Frontal cortex (tissue), 4 donors: ENCODE data around the gene AFDN. TPM values are rescaled to one million over a fixed set of nuclear protein-coding genes. Genes with fewer than 3 reads are reported as not detected.

Experiments
- DNase-seq, 2 donors: peaks; one replicate each; pipeline ENCODE4 v3.0.0; 2012; ENCODE audit warnings: low spot score in 2 of 2
- FAIRE-seq: peaks from 2 replicates; lab custom pipeline; 2012; peaks lifted over from hg19 to GRCh38; lab: Jason Lieb, UNC
- total RNA-seq: library from RNA; depleted of rRNA; stranded (reverse); fragments of >200 nt; gene quantifications from one replicate; pipeline ENCODE4 v1.2.3, GENCODE V29; 2014
- donor health status: control.
- donor health status: control.
- donor health status: control.

AFDN gene
- total RNA-seq, 1 donor from 2014 or later = 204 TPM

- DNase-seq (no peak), FAIRE-seq (no peak)
Observed at GRCh38 chr6:168005796-168006195, 179.1 kb downstream of the AFDN start.

GRCh38 chr6:168007592-168008338, 181.1 kb downstream of the AFDN start:
- FAIRE-seq (no peak), DNase-seq (no peak)

GRCh38 chr6:168009331-168009730, 182.6 kb downstream of the AFDN start:
- FAIRE-seq = no peak

GRCh38 chr6:168011291-168011690, 184.6 kb downstream of the AFDN start:
- FAIRE-seq = no peak
- DNase-seq = no peak

More at GRCh38 chr6:168009331-168009730, 182.6 kb downstream of the AFDN start:
- DNase-seq = no peak

GRCh38 chr6:168012431-168013249, 185.9 kb downstream of the AFDN start:
- FAIRE-seq = no peak
- no peak for DNase-seq

GRCh38 chr6:168013250-168013915, 186.7 kb downstream of the AFDN start:
- FAIRE-seq (no peak), DNase-seq (no peak)

- FAIRE-seq = no peak
- no peak for DNase-seq
Observed at GRCh38 chr6:168014428-168014827, 187.7 kb downstream of the AFDN start.

- FAIRE-seq (no peak), DNase-seq (no peak)
Observed at GRCh38 chr6:168015009-168015408, 188.3 kb downstream of the AFDN start.

- FAIRE-seq (no peak), DNase-seq (no peak)
Observed at GRCh38 chr6:168015482-168016175, 188.9 kb downstream of the AFDN start.

GRCh38 chr6:168016176-168016620, 189.5 kb downstream of the AFDN start:
- FAIRE-seq (no peak), DNase-seq (no peak)

- no peak for DNase-seq
- FAIRE-seq = no peak
Observed at GRCh38 chr6:168016721-168017525, 190.2 kb downstream of the AFDN start.

GRCh38 chr6:168017629-168018028, 190.9 kb downstream of the AFDN start:
- no peak for FAIRE-seq
- DNase-seq = no peak

GRCh38 chr6:168018664-168019063, 192.0 kb downstream of the AFDN start:
- FAIRE-seq (no peak), DNase-seq (no peak)

GRCh38 chr6:168020242-168020641, 193.5 kb downstream of the AFDN start:
- DNase-seq (no peak), FAIRE-seq (no peak)

- no peak for FAIRE-seq
- DNase-seq = no peak
Observed at GRCh38 chr6:168021581-168021980, 194.9 kb downstream of the AFDN start.
